Lung (tissue), 12 donors: ENCODE measurements around the gene FAM229A. TPM values are rescaled to one million over a fixed set of nuclear protein-coding genes. Genes with fewer than 3 reads are reported as not detected.

Experiments
- ATAC-seq: fragments of 200-7000 bp; cut with Tn5 transposase; one replicate; pipeline ENCODE4 v1.9.1; 2020; ENCODE audit warnings: moderate number of reproducible peaks; ENCODE audit not compliant: insufficient read depth, low FRiP score
- DNase-seq, 3 donors: peaks; one replicate each; pipeline ENCODE4 v3.0.0-alpha.2; 2013 to 2017
- H3K27ac ChIP-seq, 2 donors: one replicate each; pipeline ENCODE4 v1.5.1; 2013; ENCODE audit warnings: mild to moderate bottlenecking in 2 of 2, moderate library complexity in 2 of 2, control low read depth in 1 of 2, inconsistent platforms in 1 of 2, low read depth in 1 of 2, low read length in 1 of 2
- H3K27me3 ChIP-seq, 3 donors: one replicate each; pipeline ENCODE4 v1.5.1; 2013; ENCODE audit warnings: low read length in 2 of 3; ENCODE audit not compliant: control insufficient read depth in 3 of 3, insufficient read depth in 3 of 3
- H3K36me3 ChIP-seq, 4 donors: one replicate each; pipeline ENCODE4 v1.5.1; 2013; ENCODE audit warnings: low read length in 4 of 4, mild to moderate bottlenecking in 1 of 4, moderate library complexity in 1 of 4; ENCODE audit not compliant: control insufficient read depth in 4 of 4, insufficient read depth in 4 of 4
- H3K4me1 ChIP-seq, 5 donors: one replicate each; pipeline ENCODE4 v1.5.1; 2013; ENCODE audit warnings: low read length in 5 of 5, mild to moderate bottlenecking in 2 of 5, moderate library complexity in 1 of 5; ENCODE audit not compliant: control insufficient read depth in 5 of 5, insufficient read depth in 5 of 5
- H3K4me3 ChIP-seq: one replicate; pipeline ENCODE4 v1.5.1; 2013; ENCODE audit warnings: mild to moderate bottlenecking, control low read depth, moderate library complexity
- H3K9ac ChIP-seq, 2 donors: one replicate each; pipeline ENCODE4 v1.5.1; 2013; ENCODE audit warnings: low read length in 2 of 2, control low read depth in 1 of 2; ENCODE audit not compliant: insufficient read depth in 1 of 2
- H3K9me3 ChIP-seq, 4 donors: one replicate each; pipeline ENCODE4 v1.5.1; 2013; ENCODE audit warnings: low read length in 3 of 4, mild to moderate bottlenecking in 1 of 4, moderate library complexity in 1 of 4; ENCODE audit not compliant: control insufficient read depth in 4 of 4, insufficient read depth in 3 of 4
- CTCF ChIP-seq: IDR thresholded peaks from 2 replicates; pipeline ENCODE4 v1.5.1; 2012; ENCODE audit warnings: mild to moderate bottlenecking; ENCODE audit errors: control extremely low read depth, extremely low read depth
- WGBS, 2 donors: extraction: QIAGEN DNeasy Blood & Tissue Kit; methylation state at CpG; one replicate each; pipeline ENCODE4 v1.1.7; 2013; 5-methylcytosine and 5-hydroxymethylcytosine counted together
- polyA plus RNA-seq, 2 donors: library from polyadenylated mRNA; stranded (reverse); fragments of 200-250 nt; gene quantifications; one replicate each; pipeline ENCODE4 v1.2.1, GENCODE V29; 2013
- total RNA-seq, 2 donors: library from RNA; depleted of rRNA in 1 of 2; stranded (reverse); fragments of >200 nt in 1 of 2; gene quantifications; one replicate each; pipeline ENCODE4 v1.2.1, GENCODE V29; 2014 to 2021
- donor health status: control.
- donor health status: control.
- donor health status: Bipolar disorder and iron deficiency.
- donor health status: healthy.
- donor health status: DM: yes; HTN: yes; CAD: no.

FAM229A gene
- total and polyA plus RNA-seq, 4 donors, result 2.2 to 7.2 (median 5.1) TPM

- Histone ChIP-seq H3K9ac (no peak overlapping the region), H3K27ac (no peak overlapping the region), H3K36me3 (peaks cover 49 to 73% (median 60%) of the 10 kb centered on the region in 4 donors), H3K4me1 (peaks cover 0 to 2% (median 0%) of the 10 kb centered on the region in 5 donors), H3K4me3 (no peak overlapping the region), H3K27me3 (no peaks in the 10 kb centered on the region), H3K9me3 (no peaks in the 10 kb centered on the region)
- DNase-seq, result no peak
- TF ChIP-seq CTCF, result no peak
- 93 to 95% methylated on average over 11 of the region's 11 CpGs for WGBS, 2 donors
- ATAC-seq, result no peak
These were observed 13.9 kb upstream of the FAM229A start for GRCh38 chr1:32376199-32376598.

DNA sequence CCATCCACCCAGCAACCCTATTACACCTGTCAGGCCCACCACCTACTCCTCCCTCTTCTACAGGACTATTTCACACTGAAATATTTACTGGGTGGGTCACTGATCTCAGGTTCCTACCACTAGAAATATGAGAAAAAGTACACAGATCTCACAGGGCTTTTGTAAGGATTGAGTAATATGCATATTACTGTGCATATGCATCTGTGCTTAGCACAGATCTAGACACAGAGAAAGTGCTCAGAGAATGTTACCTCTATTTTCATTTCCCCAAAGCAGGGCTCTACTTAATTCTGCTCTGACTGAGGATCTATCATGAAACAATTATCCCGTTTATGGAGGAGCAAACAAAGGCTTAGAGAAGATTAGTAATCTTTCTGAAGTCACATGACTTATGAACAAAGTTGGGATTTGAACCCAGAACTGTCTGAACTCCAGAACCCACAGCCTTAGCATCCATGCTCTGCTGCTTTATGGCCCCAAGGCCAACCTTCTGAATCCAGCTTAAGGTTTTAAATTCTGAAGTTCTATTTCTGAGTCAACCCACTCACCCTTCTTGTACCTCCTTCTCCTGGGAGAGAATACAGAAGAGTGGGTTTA, 11.8 kb upstream of the FAM229A start:
- no peak overlapping the region for H3K9ac ChIP-seq
- no peaks in the 10 kb centered on the region for H3K9me3 ChIP-seq
- DNase-seq (no peak), ATAC-seq (no peak)
- peaks cover 37 to 63% (median 50%) of the 10 kb centered on the region in 4 donors for H3K36me3 ChIP-seq
- peaks cover 0 to 2% (median 0%) of the 10 kb centered on the region in 5 donors for H3K4me1 ChIP-seq
- 83 to 89% methylated on average over 1 of the region's 1 CpG for WGBS, 2 donors
- H3K27ac ChIP-seq, result no peak overlapping the region
- no peaks in the 10 kb centered on the region for H3K27me3 ChIP-seq
- no peak overlapping the region for H3K4me3 ChIP-seq
- no peak for TF ChIP-seq CTCF

DNA sequence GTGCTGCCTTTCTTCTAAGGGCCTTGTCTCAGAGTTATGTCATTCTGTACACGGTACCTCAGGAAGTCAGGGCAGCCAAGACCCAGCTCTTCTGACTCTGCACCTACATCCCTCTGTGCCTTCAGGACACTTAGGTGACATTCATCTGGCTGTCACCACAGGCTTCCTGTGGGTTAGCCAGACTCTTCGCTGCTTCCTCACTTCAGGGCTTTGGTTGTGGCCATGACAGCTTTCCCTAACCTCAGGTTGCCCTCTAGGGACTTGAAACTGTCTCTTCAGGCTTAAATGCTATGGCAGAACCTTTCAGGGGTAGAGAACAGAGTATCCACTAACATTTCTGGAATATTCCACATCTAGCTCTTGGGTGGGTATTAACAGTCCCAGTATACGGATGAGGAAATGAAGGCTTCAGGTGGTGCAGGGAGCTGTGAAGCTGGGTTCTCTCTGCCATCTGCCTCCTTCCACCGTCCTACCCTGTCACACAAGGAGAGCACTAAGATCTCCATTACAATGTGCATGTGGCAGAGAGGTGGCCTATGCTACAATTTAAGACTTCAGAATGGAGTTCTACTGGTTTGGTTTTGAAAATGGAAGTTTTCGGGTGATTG, 10.0 kb upstream of the FAM229A start:
- Histone ChIP-seq H3K4me3 (no peak overlapping the region), H3K4me1 (no peaks in the 10 kb centered on the region), H3K9me3 (no peaks in the 10 kb centered on the region), H3K27ac (no peak overlapping the region), H3K27me3 (no peaks in the 10 kb centered on the region), H3K36me3 (peaks cover 42 to 60% (median 49%) of the 10 kb centered on the region in 4 donors), H3K9ac (no peak overlapping the region)
- DNase-seq (no peak), ATAC-seq (no peak)
- no peak for TF ChIP-seq CTCF
- 62 to 69% methylated on average over 5 of the region's 5 CpGs for WGBS, 2 donors
